PFSK-1 (cell line): ENCODE data around the gene PPP2R2B.

Experiments
- FOXP2 ChIP-seq: optimal IDR thresholded peaks from 2 replicates; pipeline ENCODE3; 2011; ENCODE audit warnings: borderline replicate concordance, control low read depth, inconsistent platforms; ENCODE audit not compliant: insufficient read depth; ENCODE audit errors: extremely low read length, extremely low read depth
- POLR2AphosphoS5 ChIP-seq: IDR thresholded peaks from 2 replicates; pipeline ENCODE4 v1.6.1; 2012; ENCODE audit warnings: low read depth, mild to moderate bottlenecking, control low read depth, low read length, moderate library complexity
- REST ChIP-seq, 2 experiments: IDR thresholded peaks; 2 replicates each; pipeline versions ENCODE4 v1.6.1 to v1.8.0; 2011 to 2012; ENCODE audit warnings: low read depth in 2 of 2, low read length in 2 of 2, control low read depth in 1 of 2, inconsistent platforms in 1 of 2, mild to moderate bottlenecking in 1 of 2, moderate library complexity in 1 of 2; ENCODE audit not compliant: insufficient read depth in 1 of 2
- SIN3A ChIP-seq: IDR thresholded peaks from 2 replicates; pipeline ENCODE4 v1.6.1; 2012; ENCODE audit warnings: mild to moderate bottlenecking, low read length, moderate library complexity, borderline replicate concordance; ENCODE audit not compliant: insufficient read depth
- TAF1 ChIP-seq: IDR thresholded peaks from 2 replicates; pipeline ENCODE4 v1.6.1; 2012; ENCODE audit warnings: low read length, control low read depth, borderline replicate concordance; ENCODE audit not compliant: insufficient read depth

Gene PPP2R2B

GRCh38 chr5:146718609-146719008, 159.9 kb downstream of the PPP2R2B start:
- no peak for TF ChIP-seq REST (IDR thresholded peaks at IDR 0.05; ENCODE audit: insufficient read depth in 1 of 2, low read depth in 2 of 2, low read length in 2 of 2)
- no peak for TF ChIP-seq FOXP2

- no peak for TF ChIP-seq FOXP2
- no peak for TF ChIP-seq POLR2AphosphoS5
- no peak for TF ChIP-seq REST (IDR thresholded peaks at IDR 0.05; ENCODE audit: insufficient read depth in 1 of 2, low read depth in 2 of 2, low read length in 2 of 2)
- TF ChIP-seq SIN3A, result no peak
- TF ChIP-seq TAF1, result no peak
Observed at GRCh38 chr5:146717951-146718350, 160.6 kb downstream of the PPP2R2B start.

- TF ChIP-seq REST (IDR thresholded peaks at IDR 0.05; ENCODE audit: insufficient read depth in 1 of 2, low read depth in 2 of 2, low read length in 2 of 2), result no peak
- TF ChIP-seq FOXP2, result no peak
- TF ChIP-seq TAF1, result no peak
- no peak for TF ChIP-seq SIN3A
Observed at GRCh38 chr5:146716636-146717035, 161.9 kb downstream of the PPP2R2B start.

- TF ChIP-seq SIN3A (no peak), FOXP2 (no peak), REST (IDR thresholded peaks at IDR 0.05; ENCODE audit: insufficient read depth in 1 of 2, low read depth in 2 of 2, low read length in 2 of 2) (no peak), TAF1 (no peak), POLR2AphosphoS5 (no peak)
Observed at GRCh38 chr5:146710348-146710747, 168.2 kb downstream of the PPP2R2B start.

- TF ChIP-seq FOXP2, result no peak
- no peak for TF ChIP-seq POLR2AphosphoS5
- TF ChIP-seq SIN3A, result no peak
- no peak for TF ChIP-seq TAF1
- TF ChIP-seq REST (IDR thresholded peaks at IDR 0.05; ENCODE audit: insufficient read depth in 1 of 2, low read depth in 2 of 2, low read length in 2 of 2), result no peak
Observed at GRCh38 chr5:146707316-146707715, 171.2 kb downstream of the PPP2R2B start.
